ENCODE results near the gene KANK3.
"Not testable (repeated sequence)": the region's sequence is repeated elsewhere in the genome, so short reads cannot be mapped to it uniquely, and the experiment has no call there.

The KANK3 gene

DNA sequence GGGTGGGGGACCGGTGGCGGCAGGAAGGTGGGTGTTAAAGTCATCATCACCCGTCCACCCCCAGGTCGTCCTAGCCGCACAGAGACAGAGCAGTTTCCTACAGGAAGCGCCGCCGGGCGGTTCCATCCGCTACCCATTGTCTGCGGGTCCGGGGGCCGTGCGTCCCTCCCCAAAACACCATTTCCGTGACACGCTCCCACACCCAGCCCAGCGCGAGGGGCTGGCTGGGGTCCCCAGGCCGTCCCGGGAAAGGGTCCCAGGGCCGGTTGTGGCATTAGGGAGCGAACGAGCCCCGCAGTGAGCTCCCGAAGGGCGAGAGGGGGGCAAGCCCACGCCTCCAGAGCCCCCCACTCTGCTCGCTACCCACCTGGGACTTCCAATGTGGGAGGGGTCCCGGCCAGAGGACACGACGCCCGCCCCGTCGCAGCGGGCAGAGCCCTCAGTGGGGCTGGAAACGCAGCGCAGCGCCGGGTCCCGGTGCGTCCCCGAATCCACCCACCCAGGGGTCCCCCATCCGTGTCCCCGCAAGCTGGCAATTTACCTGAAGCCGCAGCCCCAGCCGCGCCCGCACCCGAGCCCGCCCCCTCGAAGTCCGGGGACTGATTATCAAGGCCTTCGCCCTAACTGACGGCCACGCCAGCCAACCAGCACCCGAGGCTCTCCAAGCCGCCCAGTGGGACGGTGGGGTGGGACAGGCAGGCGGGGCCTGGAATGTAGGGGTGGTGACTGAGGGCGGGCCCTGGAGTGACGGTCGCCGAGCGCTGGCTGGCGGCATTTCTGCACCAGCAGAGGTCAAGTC lies at the start of gene KANK3:
KANK3 (minus strand) TSS at position 579 of the 799 bp plus-strand sequence. CDS start 5,434 bp downstream, outside the sequence.
- DNase-seq = peak; percentile 87

DNA sequence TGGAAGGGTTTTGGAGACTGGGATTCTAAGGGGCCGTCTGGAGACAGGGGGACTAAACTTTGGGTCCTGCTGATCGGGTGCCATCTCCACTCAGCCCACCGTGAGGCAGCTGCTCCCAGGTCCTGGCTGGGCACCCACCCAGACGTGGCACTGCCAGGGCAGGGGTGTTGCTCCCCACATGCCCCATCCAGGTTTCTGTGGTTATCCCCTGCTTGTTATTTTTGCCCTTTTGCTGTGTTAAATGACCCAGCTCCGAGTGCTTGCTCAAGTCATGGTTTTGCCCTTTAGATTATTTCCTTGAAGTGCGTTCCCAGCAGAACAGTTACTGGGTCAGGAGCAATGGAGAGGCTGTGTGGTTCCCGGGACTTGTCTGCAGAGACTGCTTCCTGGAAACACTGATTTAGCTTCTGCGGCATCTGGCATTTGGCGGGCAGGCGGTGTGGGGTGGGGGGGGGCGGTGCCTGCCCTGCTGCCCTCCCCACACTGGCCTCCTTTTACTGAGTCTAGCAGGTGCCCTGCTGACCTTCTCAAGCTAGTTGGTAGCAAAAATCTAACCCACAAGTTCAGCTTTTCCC lies 49.0 kb upstream of the KANK3 start:
- no peak for DNase-seq

DNA sequence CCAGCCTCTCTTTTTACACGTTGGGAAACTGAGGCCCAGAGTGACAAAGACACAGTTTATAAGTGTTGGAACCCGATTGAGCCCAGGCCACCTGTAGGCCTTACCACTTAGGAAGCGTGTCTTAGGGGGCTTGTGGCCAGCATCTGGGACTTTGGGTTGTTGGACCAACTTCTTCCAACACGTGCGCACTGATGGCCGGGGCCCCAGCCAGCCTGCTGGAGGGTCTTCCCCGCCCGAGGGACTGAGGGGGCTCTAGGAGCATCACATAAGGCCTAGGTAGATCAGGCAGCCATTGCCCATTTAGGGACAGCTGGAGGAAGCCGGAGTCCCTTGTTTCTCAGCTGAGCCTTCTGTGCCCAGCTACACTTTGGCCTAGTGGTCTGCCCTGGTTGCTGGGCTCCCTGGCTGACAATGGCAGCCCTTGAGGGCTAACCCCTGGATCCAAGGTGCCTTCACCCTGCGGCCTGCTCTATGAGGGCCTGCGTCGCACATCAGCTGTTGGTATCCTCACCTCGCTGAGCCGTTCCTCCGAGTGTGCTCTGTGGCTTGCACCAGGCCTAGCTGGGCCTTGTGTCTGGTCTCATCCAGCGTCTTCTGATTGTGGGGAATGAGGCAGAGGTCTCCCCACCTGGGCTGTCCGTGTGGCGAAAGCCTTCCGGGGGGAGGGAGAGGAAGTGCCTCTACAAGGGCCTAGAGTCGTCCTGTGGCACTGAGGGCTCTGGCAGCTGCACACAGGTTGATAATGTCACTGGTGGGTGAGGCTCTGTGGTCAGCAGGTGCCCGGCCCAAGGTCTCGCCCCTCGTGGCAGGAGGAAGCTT lies 48.3 kb upstream of the KANK3 start:
- DNase-seq = no peak

DNA sequence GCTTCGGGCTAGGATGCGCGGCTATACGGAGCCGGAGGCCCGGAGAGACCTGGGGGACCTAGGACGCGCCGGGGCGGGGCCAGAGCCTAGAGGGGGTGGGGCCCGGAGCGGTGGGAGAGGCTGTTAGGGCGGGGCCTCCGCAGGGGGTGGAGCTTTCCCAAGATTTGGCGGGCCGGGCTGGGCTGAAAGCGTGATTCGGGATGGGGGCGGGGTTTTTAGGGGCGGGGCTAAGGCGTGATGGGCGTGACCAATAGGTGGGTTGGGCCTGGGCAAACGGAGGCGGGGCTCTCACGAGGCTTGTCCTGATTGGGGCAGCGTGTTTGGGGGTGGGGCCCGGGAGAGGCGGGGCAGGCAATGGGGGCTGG lies 47.5 kb upstream of the KANK3 start:
- DNase-seq = peak; percentile 93

DNA sequence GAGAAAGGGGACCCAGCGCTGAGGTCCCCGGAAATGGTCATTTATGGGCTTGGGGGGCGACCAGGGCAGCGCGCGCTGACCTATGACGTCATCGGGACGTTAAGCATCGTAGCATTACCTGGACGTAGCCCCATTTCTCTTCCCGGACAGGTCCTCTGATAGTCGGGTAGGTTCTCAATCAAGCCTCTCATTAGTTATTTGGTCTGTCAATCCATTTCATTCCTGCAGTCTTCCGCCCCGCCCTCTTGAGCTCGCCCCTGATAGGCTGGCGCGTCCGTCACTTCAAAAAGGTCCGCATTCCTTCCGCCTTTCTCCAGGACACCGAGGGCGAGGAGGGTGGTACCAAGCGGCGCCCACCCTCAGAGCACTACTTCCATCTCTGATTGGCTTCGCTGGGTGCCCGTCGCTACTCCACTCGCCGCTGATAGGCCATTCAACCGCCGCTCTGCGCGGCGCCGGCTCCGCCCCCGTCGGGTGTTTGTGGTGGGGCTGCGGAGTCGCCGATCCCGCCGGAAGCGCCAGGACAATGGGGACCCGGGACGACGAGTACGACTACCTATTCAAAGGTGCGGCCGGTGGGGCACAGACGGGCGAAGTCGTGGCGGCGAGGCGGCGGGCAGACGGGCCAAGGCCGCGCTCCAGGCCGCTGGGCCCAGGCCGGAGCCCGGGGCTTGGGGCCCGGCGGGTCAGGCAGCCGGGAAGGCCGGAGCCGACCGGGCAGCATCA lies 47.0 kb upstream of the KANK3 start, which contains the start of gene RAB11B:
RAB11B (plus strand) TSS at position 470 of the 726 bp plus-strand sequence; CDS start at position 527, 57 bp downstream.
- peak; percentile 98 for DNase-seq

DNA sequence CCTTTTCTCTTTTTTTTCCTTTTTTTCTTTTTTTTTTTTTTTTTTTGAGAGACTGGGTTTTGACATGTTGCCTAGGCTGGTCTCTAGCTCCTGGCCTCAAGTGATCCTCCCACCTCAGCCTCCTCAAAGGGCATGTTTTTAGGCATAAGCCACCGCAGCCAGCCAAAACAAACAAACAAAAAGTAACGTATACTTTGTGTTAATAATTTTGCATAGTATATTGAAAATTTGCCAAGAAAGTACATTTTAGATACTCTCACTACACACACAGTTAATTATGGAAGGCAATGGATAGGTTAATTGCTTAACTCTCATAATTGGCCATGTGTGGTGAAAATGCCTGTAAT lies 45.5 kb upstream of the KANK3 start:
- no peak for DNase-seq

DNA sequence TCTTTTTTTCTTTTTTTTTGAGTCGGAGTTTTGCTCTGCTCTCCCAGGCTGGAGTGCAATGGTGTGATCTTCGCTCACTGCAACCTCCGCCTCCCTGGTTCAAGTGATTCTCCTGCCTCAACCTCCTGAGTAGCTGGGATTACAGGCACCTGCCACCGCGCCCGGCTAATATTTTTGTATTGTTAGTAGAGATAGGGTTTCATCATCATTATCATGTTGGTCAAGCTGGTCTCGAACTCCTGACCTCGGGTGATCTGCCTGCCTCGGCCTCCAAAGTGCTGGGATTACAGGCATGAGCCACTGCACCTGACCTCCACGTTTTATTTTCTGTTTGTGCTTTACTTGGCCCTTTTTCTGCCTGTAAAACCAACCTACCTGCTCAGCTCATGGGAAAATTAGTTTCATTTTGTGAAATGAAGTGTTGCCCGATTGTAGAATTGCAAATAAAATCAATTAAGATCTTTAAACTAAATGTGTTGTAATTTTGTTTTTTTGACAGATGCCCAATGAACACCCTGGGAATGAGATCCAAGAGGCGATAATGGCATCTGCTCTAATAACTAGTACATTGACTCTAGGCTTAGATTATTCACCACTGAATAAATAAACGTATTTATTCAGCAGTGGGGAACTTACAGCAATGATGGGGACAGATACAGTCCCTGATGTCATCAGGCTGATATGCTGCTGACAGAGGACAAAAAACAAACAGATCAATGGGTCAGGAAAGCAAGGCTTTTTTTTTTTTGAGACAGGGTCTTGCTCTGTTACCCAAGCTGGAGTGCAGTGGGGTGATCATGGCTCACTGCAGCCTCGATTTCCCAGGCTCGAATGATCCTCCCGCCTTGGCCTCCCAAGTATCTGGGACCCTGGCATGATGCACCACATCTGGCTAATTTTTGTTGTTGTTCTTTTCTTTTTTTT lies 44.9 kb upstream of the KANK3 start:
- no peak for DNase-seq

DNA sequence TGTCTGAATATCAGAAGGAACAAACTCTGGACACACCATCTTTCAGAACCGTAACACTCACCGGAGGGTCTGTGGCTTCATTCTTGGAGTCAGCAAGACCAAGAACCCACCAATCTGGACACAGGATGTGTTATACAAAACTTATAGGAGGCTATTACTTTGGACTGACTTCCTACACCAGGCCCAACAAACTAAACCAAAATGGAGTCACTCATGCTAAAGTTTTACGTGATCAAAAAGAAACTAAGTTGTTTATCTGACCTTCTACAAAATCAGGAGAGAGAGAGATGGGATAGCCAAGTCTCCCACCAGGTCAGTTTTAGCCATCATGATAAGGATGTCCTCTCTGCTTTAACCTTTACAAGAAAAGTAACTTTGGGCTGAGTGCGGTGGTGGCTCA lies 43.9 kb upstream of the KANK3 start:
- no peak for DNase-seq

DNA sequence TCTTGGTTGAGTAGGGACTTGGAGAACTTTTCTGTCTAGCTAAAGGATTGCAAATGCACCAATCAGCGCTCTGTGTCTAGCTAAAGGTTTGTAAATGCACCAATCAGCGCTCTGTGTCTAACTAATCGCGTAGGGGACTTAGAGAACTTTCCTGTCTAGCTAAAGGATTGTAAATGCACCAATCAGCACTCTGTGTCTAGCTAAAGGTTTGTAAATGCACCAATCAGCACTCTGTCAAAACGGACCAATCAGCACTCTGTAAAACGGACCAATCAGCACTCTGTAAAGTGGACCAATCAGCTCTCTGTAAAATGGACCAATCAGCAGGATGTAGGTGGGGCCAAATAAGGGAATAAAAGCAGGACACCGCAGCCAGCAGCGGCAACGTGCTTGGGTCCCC lies 43.4 kb upstream of the KANK3 start:
- DNase-seq = peak; percentile 46

DNA sequence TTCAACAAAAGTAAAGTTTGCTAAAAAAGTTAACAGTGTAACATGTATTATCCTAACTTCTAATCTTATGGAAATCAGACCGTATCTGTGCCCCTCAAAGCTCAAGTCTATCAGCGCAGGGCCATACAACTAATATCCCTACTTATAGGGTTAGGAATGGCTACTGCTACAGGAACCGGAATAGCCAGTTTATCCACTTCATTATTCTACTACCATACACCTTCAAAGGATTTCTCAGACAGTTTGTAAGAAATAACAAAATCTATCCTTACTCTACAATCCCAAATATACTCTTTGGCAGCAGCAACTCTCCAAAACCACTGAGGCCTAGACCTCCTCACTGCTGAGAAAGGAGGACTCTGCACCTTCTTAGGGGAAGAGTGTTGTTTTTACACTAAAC lies 42.5 kb upstream of the KANK3 start:
- not testable (repeated sequence) for DNase-seq

DNA sequence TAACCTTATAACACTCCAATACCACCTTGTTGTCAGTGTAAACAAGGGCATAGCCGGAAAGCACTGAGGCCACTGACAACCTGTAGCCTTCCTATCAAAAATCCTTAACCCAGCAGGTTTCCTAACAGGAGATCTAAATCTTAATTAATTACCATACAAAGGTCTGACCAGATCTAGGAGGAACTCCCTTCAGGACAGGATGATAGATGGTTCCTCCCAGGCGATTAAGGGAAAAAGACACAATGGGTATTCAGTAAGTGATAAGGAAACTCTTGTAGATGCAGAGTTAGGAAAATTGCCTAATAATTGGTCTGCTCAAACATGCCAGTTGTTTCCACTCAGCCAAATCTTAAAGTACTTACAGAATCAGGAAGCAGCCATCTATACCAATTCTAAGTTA lies 42.0 kb upstream of the KANK3 start:
- DNase-seq = not testable (repeated sequence)

DNA sequence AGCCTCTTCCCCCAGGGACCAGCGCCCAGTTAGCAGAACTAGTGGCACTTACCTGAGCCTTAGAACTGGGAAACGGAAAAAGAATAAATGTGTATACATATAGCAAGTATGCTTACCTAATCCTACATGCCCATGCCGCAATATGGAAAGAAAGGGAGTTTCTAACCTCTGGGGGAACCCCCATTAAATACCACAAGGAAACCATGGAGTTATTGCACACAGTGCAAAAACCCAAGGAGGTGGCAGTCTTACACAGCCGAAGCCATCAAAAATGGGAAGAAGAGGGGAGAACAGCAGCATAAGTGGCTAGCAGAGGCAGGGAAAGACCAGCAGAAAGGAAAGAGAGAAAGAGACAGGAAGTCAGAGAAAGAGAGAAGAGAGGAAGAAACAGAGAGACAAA lies 41.5 kb upstream of the KANK3 start:
- not testable (repeated sequence) for DNase-seq

DNA sequence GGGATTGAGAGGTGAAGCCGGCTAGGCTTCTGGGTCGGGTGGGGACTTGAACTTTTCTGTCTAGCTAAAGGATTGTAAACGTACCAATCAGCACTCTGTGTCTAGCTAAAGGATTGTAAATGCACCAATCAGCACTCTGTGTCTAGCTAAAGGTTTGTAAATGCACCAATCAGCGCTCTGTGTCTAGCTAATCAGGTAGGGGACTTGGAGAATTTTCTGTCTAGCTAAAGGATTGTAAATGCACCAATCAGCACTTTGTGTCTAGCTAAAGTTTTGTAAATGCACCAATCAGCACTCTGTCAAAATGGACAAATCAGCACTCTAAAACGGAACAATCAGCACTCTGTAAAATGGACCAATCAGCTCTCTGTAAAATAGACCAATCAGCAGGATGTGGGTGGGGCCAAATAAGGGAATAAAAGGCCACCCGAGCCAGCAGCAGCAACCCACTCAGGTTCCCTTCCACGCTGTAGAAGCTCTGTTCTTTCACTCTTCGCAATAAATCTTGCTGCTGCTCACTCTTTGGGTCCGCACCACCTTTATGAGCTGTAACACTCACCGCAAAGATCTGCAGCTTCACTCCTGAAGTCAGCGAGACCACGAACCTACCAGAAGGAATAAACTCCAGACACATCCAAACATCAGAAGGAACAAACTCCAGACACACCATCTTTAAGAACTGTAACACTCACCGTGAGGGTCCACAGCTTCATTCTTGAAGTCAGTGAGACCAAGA lies 36.3 kb upstream of the KANK3 start:
- DNase-seq = peak; percentile 54

DNA sequence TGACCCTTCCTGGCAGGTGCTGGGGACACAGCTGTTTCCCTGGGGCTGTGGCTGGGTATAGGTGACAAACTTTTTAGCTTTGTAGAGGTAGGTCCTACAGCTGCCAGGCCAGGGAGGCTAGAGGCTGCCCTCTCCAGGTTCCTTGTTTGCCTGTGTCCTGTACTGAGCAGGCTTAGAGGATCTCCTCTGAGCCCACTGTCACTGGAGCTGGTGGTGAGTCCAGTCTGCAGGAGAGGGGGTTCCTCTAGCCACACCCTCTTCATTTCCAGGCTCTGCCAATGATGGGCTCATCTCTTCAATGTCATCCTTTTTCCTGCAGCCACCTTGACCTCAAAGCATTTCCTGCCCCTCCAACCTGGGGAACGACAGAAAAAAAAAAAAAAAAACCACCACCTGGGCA lies 34.5 kb upstream of the KANK3 start:
- DNase-seq = no peak

DNA sequence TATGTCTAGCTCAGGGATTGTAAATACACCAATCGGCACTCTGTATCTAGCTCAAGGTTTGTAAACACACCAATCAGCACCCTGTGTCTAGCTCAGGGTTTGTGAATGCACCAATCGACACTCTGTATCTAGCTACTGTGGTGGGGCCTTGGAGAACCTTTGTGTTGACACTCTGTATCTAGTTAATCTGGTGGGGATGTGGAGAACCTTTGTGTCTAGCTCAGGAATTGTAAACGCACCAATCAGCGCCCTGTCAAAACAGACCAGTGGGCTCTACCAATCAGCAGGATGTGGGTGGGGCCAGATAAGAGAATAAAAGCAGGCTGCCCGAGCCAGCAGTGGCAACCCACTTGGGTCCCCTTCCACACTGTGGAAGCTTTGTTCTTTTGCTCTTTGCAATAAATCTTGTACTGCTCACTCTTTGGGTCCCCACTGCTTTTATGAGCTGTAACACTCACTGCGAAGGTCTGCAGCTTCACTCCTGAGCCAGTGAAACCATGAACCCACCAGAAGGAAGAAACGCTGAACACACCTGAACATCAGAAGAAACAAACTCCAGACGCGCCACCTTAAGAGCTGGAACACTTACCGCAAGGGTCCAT lies 33.4 kb upstream of the KANK3 start:
- DNase-seq = not testable (repeated sequence)

DNA sequence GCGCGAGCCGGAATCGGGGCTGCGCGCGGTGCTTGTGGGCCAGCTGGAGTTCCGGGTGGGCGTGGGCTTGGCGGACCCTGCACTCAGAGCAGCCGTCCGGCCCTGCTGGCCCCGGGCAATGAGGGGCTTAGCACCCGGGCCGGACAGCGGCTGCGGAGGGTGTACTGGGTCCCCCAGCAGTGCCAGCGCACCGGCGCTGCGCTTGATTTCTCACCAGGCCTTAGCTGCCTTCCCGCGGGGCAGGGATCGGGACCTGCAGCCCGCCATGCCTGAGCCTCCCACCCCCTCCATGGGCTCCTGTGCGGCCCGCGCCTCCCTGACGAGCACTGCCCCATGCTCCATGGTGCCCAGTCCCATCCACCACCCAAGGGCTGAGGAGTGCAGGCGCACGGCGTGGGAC lies 32.7 kb upstream of the KANK3 start:
- DNase-seq = not testable (repeated sequence)

DNA sequence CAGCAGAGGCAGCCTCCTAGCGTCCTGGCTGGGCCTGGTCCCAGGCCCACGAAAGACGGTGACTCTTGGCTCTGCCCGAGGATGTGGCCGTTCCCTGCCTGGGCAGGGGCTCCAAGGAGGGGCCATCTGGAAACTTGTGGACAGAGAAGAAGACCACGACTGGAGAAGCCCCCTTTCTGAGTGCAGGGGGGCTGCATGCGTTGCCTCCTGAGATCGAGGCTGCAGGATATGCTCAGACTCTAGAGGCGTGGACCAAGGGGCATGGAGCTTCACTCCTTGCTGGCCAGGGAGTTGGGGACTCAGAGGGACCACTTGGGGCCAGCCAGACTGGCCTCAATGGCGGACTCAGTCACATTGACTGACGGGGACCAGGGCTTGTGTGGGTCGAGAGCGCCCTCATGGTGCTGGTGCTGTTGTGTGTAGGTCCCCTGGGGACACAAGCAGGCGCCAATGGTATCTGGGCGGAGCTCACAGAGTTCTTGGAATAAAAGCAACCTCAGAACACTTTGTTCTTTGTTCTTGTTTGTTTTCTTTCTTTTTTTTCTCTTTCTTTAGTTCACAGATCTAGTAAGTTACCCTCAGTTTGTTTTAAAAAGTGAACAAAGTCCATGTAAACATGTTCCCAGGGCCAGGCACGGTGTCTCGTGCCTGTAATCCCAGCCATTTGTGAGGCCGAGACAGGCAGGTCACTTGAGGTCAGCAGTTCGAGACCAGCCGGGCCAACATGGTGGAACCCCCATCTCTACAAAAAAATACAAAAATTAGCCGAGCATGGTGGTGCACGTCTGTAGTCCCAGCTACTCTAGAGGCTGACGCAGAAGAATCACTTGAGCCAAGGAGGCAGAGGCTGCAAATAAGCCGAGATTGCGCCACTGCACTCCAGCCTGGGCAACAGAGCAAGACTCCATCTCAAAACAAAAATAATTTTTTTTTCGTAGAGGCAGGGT lies 31.1 kb upstream of the KANK3 start:
- DNase-seq = no peak

DNA sequence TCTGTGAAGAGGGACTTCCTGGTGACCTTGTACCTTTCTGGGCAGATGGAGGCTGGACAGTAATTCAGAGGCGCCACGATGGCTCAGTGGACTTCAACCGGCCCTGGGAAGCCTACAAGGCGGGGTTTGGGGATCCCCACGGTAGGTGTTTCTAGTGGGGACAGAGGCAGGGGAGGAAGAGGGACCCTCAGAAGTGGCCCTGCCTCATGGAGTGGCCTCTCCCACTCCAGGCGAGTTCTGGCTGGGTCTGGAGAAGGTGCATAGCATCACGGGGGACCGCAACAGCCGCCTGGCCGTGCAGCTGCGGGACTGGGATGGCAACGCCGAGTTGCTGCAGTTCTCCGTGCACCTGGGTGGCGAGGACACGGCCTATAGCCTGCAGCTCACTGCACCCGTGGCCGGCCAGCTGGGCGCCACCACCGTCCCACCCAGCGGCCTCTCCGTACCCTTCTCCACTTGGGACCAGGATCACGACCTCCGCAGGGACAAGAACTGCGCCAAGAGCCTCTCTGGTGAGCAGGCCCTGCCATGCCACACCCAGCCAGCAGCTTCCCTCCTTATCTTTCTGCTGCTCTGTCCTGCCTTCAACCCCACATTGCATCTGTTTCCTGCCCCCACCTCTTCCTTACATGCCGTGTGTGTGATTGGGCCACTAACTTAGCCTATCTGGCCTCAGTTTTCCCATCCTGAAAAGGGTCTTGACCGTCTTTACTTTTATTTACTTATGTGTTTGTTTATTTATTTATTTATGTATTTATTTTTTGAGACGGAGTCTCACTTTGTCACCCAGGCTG lies 28.1 kb upstream of the KANK3 start:
- no peak for DNase-seq

Measured in T1000 (cell line).